GM21423 (cell line): Measurements from ENCODE around the gene FADS6.
A peak's percentile ranks its signal among the peaks of the same experiment; 100 is the strongest.

ENCODE experiments used
- ATAC-seq: cut with Tn5 transposase; IDR thresholded peaks from one replicate; pipeline ENCODE4 v1.9.1; 2021; ENCODE audit warnings: mild to moderate bottlenecking, moderate library complexity; ENCODE audit not compliant: unreplicated experiment

FADS6 gene

DNA sequence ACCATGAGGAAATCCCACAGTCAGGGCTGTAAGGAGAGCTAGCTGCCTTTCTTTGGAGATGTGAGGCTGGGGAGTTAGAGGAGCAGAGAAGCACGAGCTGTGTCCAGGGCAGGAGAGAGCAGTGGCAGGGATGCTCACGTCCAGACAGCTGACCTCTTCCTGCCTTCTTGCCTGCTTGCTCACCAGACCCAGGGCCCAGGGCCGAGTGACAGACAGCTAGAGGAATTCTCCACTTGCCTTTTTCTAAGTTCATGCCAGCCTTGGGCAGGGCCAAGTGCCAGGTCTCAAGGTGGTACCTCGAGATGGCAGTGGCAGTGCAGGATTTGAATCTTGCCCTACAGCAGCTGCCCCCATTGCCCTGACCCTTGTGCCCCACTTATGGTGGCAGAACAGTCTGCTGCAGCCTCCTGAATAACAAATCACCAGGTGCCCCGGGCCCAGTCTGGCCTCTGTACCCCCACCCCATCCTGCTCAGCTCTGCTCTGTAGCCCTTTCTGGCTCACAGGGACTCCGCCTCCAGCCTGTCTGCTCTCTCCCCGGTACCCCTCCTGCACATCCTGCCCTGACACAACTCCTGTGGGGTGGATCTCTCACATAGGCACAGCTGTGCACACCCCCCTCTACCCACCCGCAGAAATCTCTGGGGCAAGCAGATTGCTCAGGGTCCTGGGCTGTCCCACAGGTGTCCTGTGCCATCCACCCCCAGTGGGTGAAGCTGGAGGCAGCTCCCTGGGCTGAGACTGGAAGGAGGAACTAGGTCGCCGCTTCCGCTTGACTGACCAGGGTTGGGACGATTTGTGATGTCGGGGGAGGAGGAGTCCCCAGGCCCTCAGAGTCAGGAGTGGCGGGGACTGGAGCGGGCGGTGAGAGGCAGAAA lies 59.7 kb downstream of the FADS6 start:
- peak; percentile 44 for ATAC-seq

DNA sequence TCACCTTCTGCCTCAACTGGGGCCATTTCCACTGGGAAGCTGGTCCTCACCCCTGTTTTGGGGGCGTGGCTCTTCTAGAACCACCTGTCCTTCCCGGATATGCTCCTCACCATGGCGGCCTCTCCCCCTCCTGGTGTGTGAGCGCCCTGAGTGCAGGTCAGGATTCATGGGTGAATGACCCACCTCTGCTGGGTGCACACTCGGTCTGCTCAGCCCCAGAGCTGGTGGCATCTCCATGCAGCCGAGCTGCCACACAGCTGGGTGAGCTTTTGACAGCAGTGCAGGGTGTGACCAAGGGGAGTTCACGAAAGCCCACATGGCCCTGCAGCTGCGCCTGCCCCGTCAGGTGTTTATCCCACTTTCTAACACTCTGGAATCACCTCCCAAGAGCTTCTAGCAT lies 61.0 kb downstream of the FADS6 start:
- no peak for ATAC-seq

DNA sequence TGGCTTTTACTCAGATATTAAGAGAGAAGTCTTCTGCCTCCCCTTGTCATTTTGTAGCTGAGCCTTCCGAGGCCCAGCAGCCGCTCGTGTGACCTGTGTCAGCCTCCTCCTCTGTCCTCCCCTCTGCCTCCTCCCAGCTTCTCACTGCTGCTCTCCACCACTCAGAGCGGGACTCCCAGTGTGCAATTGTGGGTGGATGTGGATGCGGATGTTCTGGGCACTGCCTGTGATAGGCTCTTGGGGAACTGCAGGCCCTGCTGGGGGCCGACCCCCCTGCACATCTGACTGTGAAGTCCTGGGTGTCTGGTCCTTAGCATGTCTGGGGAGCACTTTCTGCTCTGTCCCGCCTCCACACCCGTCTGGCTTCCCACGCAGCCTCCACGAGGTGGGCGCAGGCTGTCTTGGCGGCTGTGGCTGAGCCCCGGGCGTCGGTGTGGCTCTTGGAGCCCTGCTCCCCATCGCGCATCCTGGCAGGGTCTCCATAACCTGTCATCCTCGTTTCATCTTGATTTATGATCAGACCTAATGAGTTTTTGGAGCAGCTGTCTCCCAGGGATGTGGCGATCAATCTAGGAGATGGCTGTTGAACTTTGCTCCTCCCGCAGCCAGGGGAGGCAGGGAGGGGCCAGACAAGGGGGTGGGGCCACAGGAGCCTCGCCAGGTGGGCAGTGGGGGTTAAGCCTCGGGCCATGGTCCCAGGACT lies 61.8 kb downstream of the FADS6 start:
- ATAC-seq = no peak

DNA sequence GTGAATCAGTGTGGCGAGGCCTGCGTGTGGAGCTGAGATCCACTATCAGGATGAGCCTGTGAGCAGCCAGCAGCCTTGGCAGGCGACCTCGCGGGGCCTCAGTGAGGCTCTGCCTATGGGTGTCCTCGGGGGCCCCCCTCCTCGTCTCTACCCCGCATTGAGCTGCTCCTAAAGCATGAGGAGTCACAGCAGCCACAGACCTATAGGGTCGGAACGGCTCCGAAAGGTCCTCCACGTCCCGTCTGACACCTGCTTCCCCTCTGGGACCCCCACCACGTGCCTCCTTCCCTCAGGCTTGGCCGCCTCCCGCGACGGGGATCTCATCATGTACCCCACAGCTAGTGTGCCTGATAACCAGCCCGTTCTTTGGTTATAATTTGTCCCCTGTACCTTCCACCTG lies 62.6 kb downstream of the FADS6 start:
- ATAC-seq = no peak

DNA sequence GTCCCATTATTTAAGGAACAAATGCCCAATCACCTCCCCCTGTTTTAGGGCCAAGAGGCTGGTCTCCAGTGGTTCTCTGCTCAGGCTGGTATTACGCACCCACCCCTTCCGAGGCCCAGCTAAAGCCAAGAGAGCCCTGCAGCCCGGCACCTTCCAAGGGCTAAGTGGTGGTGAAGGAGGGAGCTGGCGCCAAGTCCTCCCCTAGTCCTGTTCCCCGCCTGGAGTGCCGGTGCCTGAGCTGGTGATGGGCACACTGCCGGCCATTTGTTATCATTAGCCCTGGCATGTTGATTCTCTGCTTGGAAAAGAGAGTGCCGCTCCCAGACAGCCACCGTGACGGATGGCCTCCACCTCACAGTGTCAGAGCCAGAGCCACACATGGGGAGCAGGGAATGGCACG lies 65.6 kb downstream of the FADS6 start:
- ATAC-seq = no peak
